Peyer's patch (tissue), 4 donors: Measurements from ENCODE around the gene MBNL2. TPM values are rescaled to one million over a fixed set of nuclear protein-coding genes. Genes with fewer than 3 reads are reported as not detected.

Experiments
- DNase-seq, 3 donors: peaks; one replicate each; pipeline ENCODE4 v3.0.0-alpha.2; 2017 to 2019
- H3K27ac ChIP-seq, 4 donors: fragments of 200-600 bp; sonication (generic); one replicate each; pipeline ENCODE4 v1.5.1; 2016 to 2019
- H3K27me3 ChIP-seq, 2 donors: fragments of 200-600 bp; sonication (generic); one replicate each; pipeline ENCODE4 v1.5.1; 2019
- H3K36me3 ChIP-seq, 3 donors: fragments of 200-600 bp; sonication (generic); one replicate each; pipeline ENCODE4 v1.5.1; 2016 to 2019
- H3K4me1 ChIP-seq, 4 donors: fragments of 200-600 bp; sonication (generic); one replicate each; pipeline ENCODE4 v1.5.1; 2016 to 2019
- H3K4me3 ChIP-seq, 4 donors: fragments of 200-600 bp; sonication (generic); 1 replicate in 3 of 4; 2 replicates in 1 of 4; pipeline ENCODE4 v1.5.1; 2016 to 2019; ENCODE audit warnings: mild to moderate bottlenecking in 1 of 4
- H3K9me3 ChIP-seq, 4 donors: fragments of 200-600 bp; sonication (generic); one replicate each; pipeline ENCODE4 v1.5.1; 2016 to 2019; ENCODE audit warnings: mild to moderate bottlenecking in 1 of 4
- POLR2A ChIP-seq, 2 donors: fragments of 450-650 bp; IDR thresholded peaks; one replicate each; pipeline ENCODE4 v1.5.1; 2017; ENCODE audit warnings: antibody characterized with exemption in 2 of 2, mild to moderate bottlenecking in 2 of 2, moderate library complexity in 2 of 2
- total RNA-seq, 4 donors: library from RNA; depleted of rRNA; stranded (reverse); fragments of >200 nt; gene quantifications; one replicate each; pipeline ENCODE4 v1.1.0, GENCODE V29; 2016
- TF ChIP-seq, protein P1 (sequence below), 6 experiments: fragments of 450-650 bp in 4 of 6; fragments of 200-600 bp in 2 of 6; sonication (generic) in 1 of 6; IDR thresholded peaks; one replicate each; pipeline ENCODE4 v1.5.1; 2017 to 2019; ENCODE audit warnings: antibody characterized with exemption in 6 of 6, mild to moderate bottlenecking in 3 of 6, moderate library complexity in 1 of 6

The MBNL2 gene
- total RNA-seq, 4 donors from 2014 or later = 27.0 to 44.6 (median 36.3) TPM

DNA sequence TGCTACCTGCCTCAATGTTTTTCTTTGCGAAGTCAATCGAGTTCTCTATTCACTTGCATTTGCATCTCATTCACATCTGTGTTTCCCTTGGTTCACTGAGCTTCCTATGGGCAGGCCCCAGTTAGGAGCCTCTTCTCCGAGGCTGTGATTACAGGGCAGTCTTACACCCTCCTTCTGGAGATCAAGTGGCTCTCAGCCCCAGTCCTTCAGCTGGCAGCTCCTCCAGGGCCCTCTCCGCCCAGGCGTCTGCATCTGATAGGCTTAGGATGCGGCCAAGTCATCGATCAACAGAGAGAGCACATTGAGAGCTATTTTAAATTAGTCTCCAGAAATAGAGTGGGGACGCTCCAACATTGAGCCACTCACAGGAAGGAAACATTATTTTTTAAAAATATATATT, 44.2 kb downstream of the MBNL2 start:
- no peak overlapping the region for H3K4me3 ChIP-seq
- no peak for TF ChIP-seq POLR2A (IDR thresholded peaks at IDR 0.05)
- TF ChIP-seq, protein P1, sequence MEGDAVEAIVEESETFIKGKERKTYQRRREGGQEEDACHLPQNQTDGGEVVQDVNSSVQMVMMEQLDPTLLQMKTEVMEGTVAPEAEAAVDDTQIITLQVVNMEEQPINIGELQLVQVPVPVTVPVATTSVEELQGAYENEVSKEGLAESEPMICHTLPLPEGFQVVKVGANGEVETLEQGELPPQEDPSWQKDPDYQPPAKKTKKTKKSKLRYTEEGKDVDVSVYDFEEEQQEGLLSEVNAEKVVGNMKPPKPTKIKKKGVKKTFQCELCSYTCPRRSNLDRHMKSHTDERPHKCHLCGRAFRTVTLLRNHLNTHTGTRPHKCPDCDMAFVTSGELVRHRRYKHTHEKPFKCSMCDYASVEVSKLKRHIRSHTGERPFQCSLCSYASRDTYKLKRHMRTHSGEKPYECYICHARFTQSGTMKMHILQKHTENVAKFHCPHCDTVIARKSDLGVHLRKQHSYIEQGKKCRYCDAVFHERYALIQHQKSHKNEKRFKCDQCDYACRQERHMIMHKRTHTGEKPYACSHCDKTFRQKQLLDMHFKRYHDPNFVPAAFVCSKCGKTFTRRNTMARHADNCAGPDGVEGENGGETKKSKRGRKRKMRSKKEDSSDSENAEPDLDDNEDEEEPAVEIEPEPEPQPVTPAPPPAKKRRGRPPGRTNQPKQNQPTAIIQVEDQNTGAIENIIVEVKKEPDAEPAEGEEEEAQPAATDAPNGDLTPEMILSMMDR (IDR thresholded peaks at IDR 0.05) = no peak
- peaks cover 0 to 11% (median 0%) of the 10 kb centered on the region in 4 donors for H3K4me1 ChIP-seq
- H3K36me3 ChIP-seq = no peaks in the 10 kb centered on the region
- no peak overlapping the region for H3K27ac ChIP-seq
- no peak for DNase-seq
- no peaks in the 10 kb centered on the region for H3K9me3 ChIP-seq
- H3K27me3 ChIP-seq = no peaks in the 10 kb centered on the region

GRCh38 chr13:97266772-97267417, 44.8 kb downstream of the MBNL2 start:
- no peak overlapping the region for H3K4me3 ChIP-seq
- no peaks in the 10 kb centered on the region for H3K9me3 ChIP-seq
- no peaks in the 10 kb centered on the region for H3K27me3 ChIP-seq
- DNase-seq = no peak
- peaks cover 0 to 5% (median 0%) of the 10 kb centered on the region in 4 donors for H3K4me1 ChIP-seq
- H3K36me3 ChIP-seq = no peaks in the 10 kb centered on the region
- TF ChIP-seq POLR2A (IDR thresholded peaks at IDR 0.05) = no peak
- TF ChIP-seq, protein P1 (IDR thresholded peaks at IDR 0.05) = no peak
- no peak overlapping the region for H3K27ac ChIP-seq

DNA sequence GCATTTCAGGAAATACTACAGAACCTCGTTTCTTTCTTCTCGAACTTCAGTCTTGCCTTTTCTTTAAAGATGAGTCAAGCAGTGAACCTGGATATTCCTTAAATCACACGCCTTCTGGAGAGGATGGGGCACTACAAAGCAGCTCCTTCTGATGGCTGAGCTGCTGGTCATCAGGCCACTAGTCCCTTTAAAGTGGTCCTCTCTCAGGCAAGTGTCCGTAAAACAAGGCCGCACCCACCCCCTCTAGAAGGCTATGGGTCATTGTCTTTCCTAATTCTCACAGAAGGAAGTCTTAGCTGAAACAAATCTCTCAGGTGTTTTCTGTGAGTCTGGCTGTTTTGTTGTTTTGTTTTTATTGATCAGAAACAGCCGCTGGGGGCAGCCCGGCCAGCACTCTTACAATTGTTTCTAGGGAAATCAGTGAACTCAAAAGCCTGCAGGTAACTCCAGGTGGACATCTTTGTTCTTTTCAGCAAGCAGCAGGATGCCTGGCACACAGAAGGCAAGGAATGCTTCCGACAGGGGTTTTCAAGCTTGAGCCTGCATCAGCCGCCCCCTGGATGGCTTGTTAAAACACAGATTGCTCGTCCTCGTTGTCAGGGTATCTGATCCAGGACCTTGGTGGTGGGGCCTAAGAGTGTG, 45.4 kb downstream of the MBNL2 start:
- no peaks in the 10 kb centered on the region for H3K27me3 ChIP-seq
- no peak for DNase-seq
- H3K27ac ChIP-seq = no peak overlapping the region
- no peaks in the 10 kb centered on the region for H3K4me1 ChIP-seq
- no peaks in the 10 kb centered on the region for H3K36me3 ChIP-seq
- TF ChIP-seq POLR2A (IDR thresholded peaks at IDR 0.05) = no peak
- TF ChIP-seq, protein P1 (IDR thresholded peaks at IDR 0.05) = no peak
- no peaks in the 10 kb centered on the region for H3K9me3 ChIP-seq
- H3K4me3 ChIP-seq = no peak overlapping the region

GRCh38 chr13:97268772-97269171, 46.6 kb downstream of the MBNL2 start:
- H3K4me1 ChIP-seq = peaks cover 0 to 8% (median 0%) of the 10 kb centered on the region in 4 donors
- H3K27ac ChIP-seq = peak overlapping the region in 1 of 4 donors; percentile 3
- TF ChIP-seq POLR2A (IDR thresholded peaks at IDR 0.05) = no peak
- TF ChIP-seq, protein P1 (IDR thresholded peaks at IDR 0.05) = no peak
- no peaks in the 10 kb centered on the region for H3K36me3 ChIP-seq
- no peak for DNase-seq
- H3K27me3 ChIP-seq = no peaks in the 10 kb centered on the region
- H3K9me3 ChIP-seq = no peaks in the 10 kb centered on the region
- no peak overlapping the region for H3K4me3 ChIP-seq

- DNase-seq = no peak
- no peaks in the 10 kb centered on the region for H3K9me3 ChIP-seq
- H3K27me3 ChIP-seq = no peaks in the 10 kb centered on the region
- no peak overlapping the region for H3K27ac ChIP-seq
- no peak for TF ChIP-seq POLR2A (IDR thresholded peaks at IDR 0.05)
- TF ChIP-seq, protein P1 (IDR thresholded peaks at IDR 0.05) = no peak
- H3K4me1 ChIP-seq = peaks cover 0 to 16% (median 0%) of the 10 kb centered on the region in 4 donors
- no peaks in the 10 kb centered on the region for H3K36me3 ChIP-seq
- H3K4me3 ChIP-seq = no peak overlapping the region
These were observed 47.5 kb downstream of the MBNL2 start for GRCh38 chr13:97269603-97270002.
